VCaP (cell line): ENCODE results near the gene MEIS2.

Experiments
- H3K27ac ChIP-seq: fragments of 450-650 bp; 2 replicates; pipeline ENCODE4 v1.5.1; 2017
- TF ChIP-seq, protein P1 (sequence below): fragments of 450-650 bp; conservative IDR thresholded peaks from 2 replicates; pipeline ENCODE4 v1.5.1; 2017; ENCODE audit warnings: mild to moderate bottlenecking, moderate library complexity

Gene MEIS2

DNA sequence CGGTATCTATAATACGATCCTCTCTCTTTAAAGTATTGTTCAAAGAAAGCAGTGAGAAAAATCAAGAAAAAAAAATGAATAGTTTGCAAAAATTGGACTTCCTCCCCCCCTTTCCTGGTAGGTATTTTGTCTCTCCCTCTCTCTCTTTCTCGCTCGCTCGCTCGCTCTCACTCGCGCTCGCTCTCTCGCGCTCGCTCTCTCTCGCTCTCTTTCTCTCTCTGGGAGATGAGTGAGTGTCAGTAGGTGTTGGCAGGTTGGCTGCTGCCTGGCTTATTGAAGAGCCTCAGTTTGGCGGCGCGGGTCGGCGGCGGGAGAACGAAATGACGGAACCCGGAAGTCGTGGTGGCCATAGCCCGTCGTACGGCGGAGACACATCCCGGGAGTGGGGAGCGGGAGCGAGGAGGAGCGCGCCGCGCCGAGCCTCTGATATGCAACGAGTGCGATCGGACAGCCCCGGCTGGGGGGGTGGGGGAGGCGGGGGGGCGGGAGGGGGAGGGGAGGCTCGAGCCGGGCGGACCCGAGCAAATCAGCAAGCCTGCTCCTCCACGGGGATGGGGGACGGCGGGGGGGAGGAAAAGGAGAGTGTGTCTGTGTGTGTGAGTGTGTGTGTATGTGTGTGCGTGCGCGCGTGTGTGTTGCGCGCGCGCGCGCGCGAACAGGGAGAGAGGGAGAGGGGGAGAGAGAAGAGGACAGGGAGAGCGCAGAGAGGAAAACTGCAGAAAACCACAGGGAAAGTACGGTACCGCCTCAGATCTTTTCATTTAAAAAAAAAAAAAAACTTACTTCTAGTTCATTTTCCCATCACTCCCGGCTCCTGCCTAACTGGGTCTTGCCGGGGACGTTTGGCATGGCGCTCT lies at the start of gene MEIS2:
Gene MEIS2 (minus strand): TSS at position 441 of the 857 bp plus-strand sequence. CDS start 1,083 bp downstream, outside the sequence.
- H3K27ac ChIP-seq, result peak within 1 kb of the TSS; percentile 5; the same call in 1 of the 2 replicates
- TF ChIP-seq, protein P1, sequence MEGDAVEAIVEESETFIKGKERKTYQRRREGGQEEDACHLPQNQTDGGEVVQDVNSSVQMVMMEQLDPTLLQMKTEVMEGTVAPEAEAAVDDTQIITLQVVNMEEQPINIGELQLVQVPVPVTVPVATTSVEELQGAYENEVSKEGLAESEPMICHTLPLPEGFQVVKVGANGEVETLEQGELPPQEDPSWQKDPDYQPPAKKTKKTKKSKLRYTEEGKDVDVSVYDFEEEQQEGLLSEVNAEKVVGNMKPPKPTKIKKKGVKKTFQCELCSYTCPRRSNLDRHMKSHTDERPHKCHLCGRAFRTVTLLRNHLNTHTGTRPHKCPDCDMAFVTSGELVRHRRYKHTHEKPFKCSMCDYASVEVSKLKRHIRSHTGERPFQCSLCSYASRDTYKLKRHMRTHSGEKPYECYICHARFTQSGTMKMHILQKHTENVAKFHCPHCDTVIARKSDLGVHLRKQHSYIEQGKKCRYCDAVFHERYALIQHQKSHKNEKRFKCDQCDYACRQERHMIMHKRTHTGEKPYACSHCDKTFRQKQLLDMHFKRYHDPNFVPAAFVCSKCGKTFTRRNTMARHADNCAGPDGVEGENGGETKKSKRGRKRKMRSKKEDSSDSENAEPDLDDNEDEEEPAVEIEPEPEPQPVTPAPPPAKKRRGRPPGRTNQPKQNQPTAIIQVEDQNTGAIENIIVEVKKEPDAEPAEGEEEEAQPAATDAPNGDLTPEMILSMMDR, result no peak

DNA sequence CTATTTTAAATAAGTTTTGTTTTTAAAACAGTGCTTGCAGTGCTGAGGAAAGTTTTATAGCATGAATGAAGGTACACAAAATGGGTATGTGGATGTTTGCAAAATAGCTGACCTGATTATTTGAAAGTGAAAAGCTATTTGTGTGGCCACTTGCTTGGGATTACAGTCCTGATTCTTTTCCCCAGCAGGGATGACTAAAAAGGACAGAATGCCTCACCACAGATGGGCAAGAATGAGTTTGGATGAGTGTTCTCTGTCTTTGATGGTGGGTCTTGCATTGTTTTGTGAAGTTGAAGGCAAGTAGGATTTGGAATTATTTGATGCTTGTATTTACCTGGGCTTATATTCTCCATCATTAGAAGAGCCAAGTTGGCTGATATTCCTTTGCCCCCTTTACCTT lies 48.8 kb upstream of the MEIS2 start:
- no peak overlapping the region for H3K27ac ChIP-seq
- TF ChIP-seq, protein P1, result no peak

DNA sequence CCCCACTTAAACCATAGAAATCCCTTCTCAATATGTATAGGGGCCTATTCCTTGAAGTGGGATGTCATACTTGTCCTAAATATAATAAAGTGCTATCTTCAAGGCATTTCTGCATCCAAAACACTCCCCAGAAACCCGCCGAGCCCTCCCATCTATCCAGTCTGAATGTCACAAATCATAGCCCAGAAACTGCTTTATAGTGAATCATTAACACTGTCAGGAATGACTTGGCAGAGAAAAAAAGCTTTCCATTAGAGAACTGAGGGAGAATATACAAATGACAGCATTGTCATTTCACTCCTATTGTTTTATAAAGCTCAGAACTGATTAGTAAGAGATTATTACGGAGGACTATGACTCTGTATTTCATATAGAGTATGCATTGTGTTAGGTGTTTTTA lies 48.4 kb upstream of the MEIS2 start:
- no peak overlapping the region for H3K27ac ChIP-seq

DNA sequence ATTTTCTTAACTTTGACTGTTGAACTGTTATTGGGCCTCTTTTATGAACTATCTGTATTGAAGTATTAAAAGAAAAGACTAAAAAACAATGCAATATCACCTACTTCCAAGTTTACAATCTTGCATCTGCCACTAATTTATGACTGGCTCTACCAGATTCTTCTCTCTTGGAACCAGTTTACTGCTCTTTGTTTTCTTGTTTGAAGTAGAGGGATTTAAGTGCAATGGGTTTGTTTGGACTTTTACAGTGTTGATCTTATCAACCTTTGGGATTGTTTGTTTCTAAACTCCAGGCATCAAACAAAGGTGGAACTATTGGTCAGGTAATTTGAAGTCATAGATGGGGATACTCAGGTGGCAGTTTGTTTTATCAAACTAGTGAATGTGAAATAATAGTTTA lies 43.0 kb upstream of the MEIS2 start:
- TF ChIP-seq, protein P1, result no peak
- no peak overlapping the region for H3K27ac ChIP-seq

More for the DNA sequence above, 48.4 kb upstream of the MEIS2 start:
- TF ChIP-seq, protein P1, result no peak

DNA sequence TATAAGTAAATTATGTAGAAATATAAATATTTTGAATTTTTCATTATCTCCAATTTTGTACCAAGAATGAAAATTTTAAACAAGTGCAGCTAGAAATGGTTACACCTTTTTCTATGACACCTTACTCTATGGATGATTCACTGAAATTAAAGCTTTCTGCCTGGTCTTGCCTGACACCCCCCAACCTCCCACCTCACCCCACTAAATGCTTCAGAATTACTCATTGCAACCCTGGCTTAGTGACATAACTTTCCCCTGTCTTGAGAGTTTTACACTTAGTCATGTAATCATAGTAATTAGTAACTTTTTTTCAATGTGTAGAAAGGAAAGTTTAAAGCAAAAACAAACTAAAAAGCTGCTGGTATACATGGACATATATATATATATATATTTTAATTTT lies 42.0 kb upstream of the MEIS2 start:
- no peak overlapping the region for H3K27ac ChIP-seq
- TF ChIP-seq, protein P1, result no peak

DNA sequence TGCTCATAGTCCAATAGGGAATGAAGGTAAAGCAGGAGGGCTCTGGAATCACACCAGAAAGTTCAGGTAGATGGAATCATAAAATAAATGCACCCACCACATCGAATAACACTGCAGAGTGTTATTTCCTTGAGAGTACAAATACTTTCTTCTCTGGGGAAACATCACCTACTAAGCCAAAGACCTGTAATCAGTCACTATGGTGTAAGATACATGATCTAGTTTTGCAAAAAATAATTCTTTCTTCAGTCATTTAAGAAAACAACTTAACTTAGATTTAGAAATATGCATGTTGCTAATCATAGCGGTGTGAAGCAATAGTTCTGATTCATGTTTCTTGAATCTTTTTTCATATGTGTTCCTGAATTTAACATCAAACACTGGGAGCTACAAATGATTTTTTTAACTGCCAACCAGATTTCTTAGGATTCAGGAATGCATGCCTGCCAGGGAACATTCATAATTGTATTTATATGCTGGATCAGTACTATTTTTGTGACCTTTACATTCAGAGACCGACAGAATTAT lies 40.2 kb upstream of the MEIS2 start:
- TF ChIP-seq, protein P1, result no peak

DNA sequence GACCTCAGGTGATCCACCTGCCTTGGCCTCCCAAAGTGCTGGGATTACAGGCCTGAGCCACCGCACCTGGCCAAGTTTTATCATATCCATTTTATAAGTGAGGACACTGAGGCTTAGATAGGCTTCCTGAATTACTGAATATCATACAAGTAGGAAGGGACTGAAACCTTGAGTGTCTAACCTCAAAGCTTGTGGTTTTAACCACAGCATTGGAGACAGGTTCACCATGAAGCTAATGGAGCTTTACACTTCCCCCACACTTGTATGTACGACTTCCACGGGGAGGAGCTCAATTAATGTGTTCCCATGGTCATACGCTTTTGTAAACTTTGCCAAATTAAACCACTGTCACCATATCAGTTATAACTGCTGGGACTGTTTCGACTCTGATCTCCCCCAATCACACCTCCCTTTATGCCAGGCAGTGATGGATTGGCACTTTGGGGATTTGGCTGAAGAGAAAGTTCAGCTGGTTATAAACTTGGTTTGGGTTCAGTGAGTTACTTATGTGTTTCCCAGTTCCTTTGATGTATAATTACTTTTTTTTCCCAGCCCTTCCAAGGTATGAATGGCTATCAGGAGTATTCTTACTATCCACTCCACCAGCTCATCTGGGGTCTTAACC lies 38.4 kb upstream of the MEIS2 start:
- TF ChIP-seq, protein P1, result no peak
- no peak overlapping the region for H3K27ac ChIP-seq

More for the DNA sequence above, 40.2 kb upstream of the MEIS2 start:
- H3K27ac ChIP-seq, result no peak overlapping the region
